ENCODE data around the gene TMEM252.

DNA sequence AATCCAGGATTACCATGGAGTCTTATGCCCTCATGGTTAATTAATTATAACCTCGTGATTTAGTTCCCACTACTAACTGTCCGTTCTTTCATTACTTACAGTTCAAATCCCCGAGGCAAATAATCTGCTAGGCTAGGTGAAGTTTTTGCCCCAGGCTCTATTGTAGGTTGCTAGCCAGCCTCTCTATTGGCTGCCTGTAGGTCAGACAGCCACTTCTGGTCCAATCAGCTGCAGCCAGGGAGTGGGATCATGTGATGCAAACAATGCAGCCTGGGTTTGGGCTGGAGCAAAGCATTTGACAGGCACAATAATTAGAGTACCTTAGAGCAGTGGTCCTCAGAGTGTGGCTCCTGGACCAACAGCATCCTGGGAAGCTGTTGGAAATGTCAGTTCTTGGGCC is 17.7 kb downstream of the TMEM252 start:
- TF ChIP-seq TAF1 (IDR thresholded peaks at IDR 0.05; ENCODE audit: borderline replicate concordance, low read depth, low read length) (no peak), POLR2AphosphoS5 (IDR thresholded peaks at IDR 0.05; ENCODE audit: low read depth, low read length) (no peak), POLR2A (IDR thresholded peaks at IDR 0.05; ENCODE audit: low read depth, low read length) (no peak)

Data from GM12892 (cell line).